Right lobe of liver (tissue), 6 donors: ENCODE measurements around the gene C19orf47. TPM values are rescaled to one million over a fixed set of nuclear protein-coding genes. Genes with fewer than 3 reads are reported as not detected.

Experiments
- ATAC-seq, 4 donors: fragments of 200-7000 bp; cut with Tn5 transposase; one replicate each; pipeline ENCODE4 v1.9.1; 2020; ENCODE audit warnings: mild to moderate bottlenecking in 4 of 4, moderate library complexity in 4 of 4
- DNase-seq, 3 donors: peaks; one replicate each; pipeline ENCODE4 v3.0.0-alpha.2; 2020
- H3K27ac ChIP-seq, 3 donors: fragments of 200-600 bp; one replicate each; pipeline ENCODE4 v1.8.0; 2022
- H3K27me3 ChIP-seq, 2 donors: fragments of 200-600 bp; one replicate each; pipeline ENCODE4 v1.8.0; 2022
- H3K36me3 ChIP-seq, 4 donors: fragments of 200-600 bp; sonication (generic) in 1 of 4; one replicate each; pipeline versions ENCODE4 v1.5.1 to v1.8.0; 2017 to 2022; ENCODE audit warnings: control low read depth in 1 of 4
- H3K4me1 ChIP-seq, 4 donors: fragments of 200-600 bp; sonication (generic) in 1 of 4; one replicate each; pipeline versions ENCODE4 v1.5.1 to v1.8.0; 2017 to 2022; ENCODE audit warnings: control low read depth in 1 of 4
- H3K4me3 ChIP-seq, 3 donors: fragments of 200-600 bp; one replicate each; pipeline ENCODE4 v1.8.0; 2022
- H3K9me3 ChIP-seq, 4 donors: fragments of 200-600 bp; sonication (generic) in 1 of 4; one replicate each; pipeline versions ENCODE4 v1.5.1 to v1.8.0; 2017 to 2022; ENCODE audit warnings: control low read depth in 1 of 4
- CTCF ChIP-seq, 4 donors: fragments of 200-600 bp in 3 of 4; fragments of 450-650 bp in 1 of 4; IDR thresholded peaks; one replicate each; pipeline versions ENCODE4 v1.5.1 to v1.8.0; 2016 to 2022; ENCODE audit warnings: antibody characterized with exemption in 4 of 4, mild to moderate bottlenecking in 2 of 4
- POLR2A ChIP-seq: fragments of 450-650 bp; IDR thresholded peaks from one replicate; pipeline ENCODE4 v1.6.1; 2017; ENCODE audit warnings: antibody characterized with exemption, mild to moderate bottlenecking
- WGBS: methylation state at CpG from one replicate; pipeline ENCODE4 v1.1.6; 2018; ENCODE audit warnings: low coverage, low lambda C conversion rate; ENCODE audit not compliant: insufficient coverage; ENCODE audit errors: missing lambda C conversion rate; 5-methylcytosine and 5-hydroxymethylcytosine counted together
- intact Hi-C, 2 donors: fragments of 100-400 bp; cut with DNase I; formaldehyde crosslinking; loops; one replicate each; pipeline versions ENCODE4 v1.11.2 to v1.14.1; 2022
- total RNA-seq, 6 experiments: library from RNA; depleted of rRNA in 2 of 6; stranded (reverse); fragments of >200 nt in 2 of 6; fragmentation: NEBNext Ultra II Directional in 3 of 6; extraction: Animal tissue kit (Norgen Biotek cat#: 25700) in 3 of 6; gene quantifications; one replicate each; pipeline versions ENCODE4 v1.1.0 to v1.2.4, GENCODE V29; 2016 to 2023
- donor health status: DM: no; HTN: yes; CAD: no.
- donor health status: DM: no; HTN: no; CAD: no.
- donor health status: DM: no; HTN: no; CAD: no.
- donor health status: DM: no; HTN: yes; CAD: no.
- donor health status: DM: no; HTN: yes; CAD: no.

The C19orf47 gene
- total RNA-seq, 6 experiments from 2014 or later: 4.8 to 8.1 (median 5.5) TPM

DNA sequence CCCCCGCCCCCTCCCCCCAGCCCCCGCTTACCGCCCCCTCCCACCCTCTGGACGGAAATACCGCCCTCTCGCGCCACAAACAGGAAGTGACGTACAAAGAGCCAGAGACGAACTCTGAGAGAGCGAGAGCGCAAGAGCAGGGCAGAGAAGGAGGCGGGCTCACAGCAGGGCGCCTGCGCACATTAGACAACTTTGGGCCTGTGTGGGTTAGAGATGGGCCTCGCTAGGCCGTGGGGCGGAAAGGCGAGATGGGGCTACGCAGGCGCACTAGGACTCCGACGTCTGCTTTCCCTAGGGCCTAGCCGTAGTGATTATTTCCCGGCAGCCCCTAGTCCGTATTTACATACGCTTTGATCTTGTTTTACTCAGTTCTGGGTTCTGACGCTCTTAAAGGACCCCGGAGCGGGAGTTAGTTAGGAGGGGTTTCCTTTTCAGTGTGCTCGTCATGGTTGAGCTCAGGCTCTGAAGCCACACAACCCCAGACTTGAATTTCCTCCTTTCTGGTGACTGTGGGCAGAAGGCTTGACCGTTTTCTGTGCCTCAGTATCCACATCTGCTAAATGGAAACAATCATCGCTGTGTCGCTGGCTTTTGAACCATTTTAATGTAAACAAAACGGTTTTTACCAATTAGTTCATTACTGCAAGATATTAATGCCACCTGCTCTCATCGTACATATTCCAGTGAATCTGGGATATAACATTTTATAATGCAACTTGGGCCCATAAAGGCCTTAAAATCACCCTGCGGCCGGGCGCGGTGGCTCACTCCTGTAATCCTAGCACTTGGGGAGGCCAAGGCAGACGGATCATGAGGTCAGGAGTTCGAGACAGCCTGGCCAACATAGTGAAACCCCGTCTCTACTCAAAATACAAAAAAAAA lies 62.6 kb downstream of the C19orf47 start:
- intact Hi-C loops: no loop called here
- Histone ChIP-seq H3K36me3 (no peaks in the 10 kb centered on the region), H3K4me3 (peak overlapping the region; percentile 91 to 95 (median 94)), H3K9me3 (no peaks in the 10 kb centered on the region), H3K4me1 (peaks cover 0 to 36% (median 15%) of the 10 kb centered on the region in 4 donors), H3K27me3 (no peaks in the 10 kb centered on the region), H3K27ac (peak overlapping the region; percentile 91 to 94 (median 93))
- ATAC-seq (peak; percentile 79 to 85 (median 83)), DNase-seq (peak; percentile 97 to 99 (median 99))
- 32% methylated on average over 22 of the region's 42 CpGs for WGBS
- TF ChIP-seq POLR2A (peak; percentile 39), CTCF (IDR thresholded peaks at IDR 0.05) (no peak)

GRCh38 chr19:40284501-40285352 lies 63.5 kb downstream of the C19orf47 start, which contains the start of gene AKT2:
TSS of gene AKT2 (minus strand) at chr19:40285345. CDS start at chr19:40265267, 20,078 bp downstream.
- Histone ChIP-seq H3K36me3 (no peaks in the 10 kb centered on the region), H3K27me3 (no peaks in the 10 kb centered on the region), H3K27ac (peak within 1 kb of the TSS; percentile 91 to 94 (median 93)), H3K4me3 (peak within 1 kb of the TSS; percentile 91 to 95 (median 94)), H3K9me3 (no peaks in the 10 kb centered on the region), H3K4me1 (peaks cover 0 to 42% (median 18%) of the 10 kb centered on the region in 4 donors)
- WGBS: under 1% methylated on average over 29 of the region's 84 CpGs
- intact Hi-C loops: no loop called here
- DNase-seq (no peak), ATAC-seq (peak; percentile 4 to 20 (median 9))
- TF ChIP-seq CTCF (IDR thresholded peaks at IDR 0.05) (no peak), POLR2A (no peak)

GRCh38 chr19:40284251-40284500 lies 64.0 kb downstream of the C19orf47 start:
- ATAC-seq: no peak
- no peaks in the 10 kb centered on the region for H3K9me3 ChIP-seq
- 6% methylated on average over 4 of the region's 4 CpGs for WGBS
- H3K27ac ChIP-seq: peak overlapping the region; percentile 91 to 94 (median 93)
- H3K36me3 ChIP-seq: no peaks in the 10 kb centered on the region
- H3K4me1 ChIP-seq: peaks cover 0 to 48% (median 21%) of the 10 kb centered on the region in 4 donors
- intact Hi-C loops: no loop called here
- no peaks in the 10 kb centered on the region for H3K27me3 ChIP-seq
- TF ChIP-seq CTCF (IDR thresholded peaks at IDR 0.05): no peak
- no peak for TF ChIP-seq POLR2A
- no peak for DNase-seq
- H3K4me3 ChIP-seq: peak overlapping the region; percentile 91 to 95 (median 94)

GRCh38 chr19:40283414-40284250 lies 64.6 kb downstream of the C19orf47 start:
- H3K27ac ChIP-seq: peak overlapping the region; percentile 91 to 94 (median 93)
- WGBS: 30% methylated on average over 4 of the region's 12 CpGs
- intact Hi-C loops: no loop called here
- peaks cover 0 to 53% (median 24%) of the 10 kb centered on the region in 4 donors for H3K4me1 ChIP-seq
- TF ChIP-seq CTCF (IDR thresholded peaks at IDR 0.05): peak in 1 of 4 donors; percentile 3
- peak; percentile 50 for TF ChIP-seq POLR2A
- H3K36me3 ChIP-seq: no peaks in the 10 kb centered on the region
- DNase-seq (peak; percentile 72 to 93 (median 90)), ATAC-seq (peak; percentile 52 to 70 (median 57))
- peak overlapping the region; percentile 91 to 95 (median 94) for H3K4me3 ChIP-seq
- H3K9me3 ChIP-seq: no peaks in the 10 kb centered on the region
- no peaks in the 10 kb centered on the region for H3K27me3 ChIP-seq
